GM21576 (cell line): Measurements from ENCODE around the gene CARS2.

Experiments
- ATAC-seq: cut with Tn5 transposase; IDR thresholded peaks from one replicate; pipeline ENCODE4 v1.9.1; 2021; ENCODE audit warnings: mild to moderate bottlenecking, moderate library complexity; ENCODE audit not compliant: unreplicated experiment

CARS2 gene

DNA sequence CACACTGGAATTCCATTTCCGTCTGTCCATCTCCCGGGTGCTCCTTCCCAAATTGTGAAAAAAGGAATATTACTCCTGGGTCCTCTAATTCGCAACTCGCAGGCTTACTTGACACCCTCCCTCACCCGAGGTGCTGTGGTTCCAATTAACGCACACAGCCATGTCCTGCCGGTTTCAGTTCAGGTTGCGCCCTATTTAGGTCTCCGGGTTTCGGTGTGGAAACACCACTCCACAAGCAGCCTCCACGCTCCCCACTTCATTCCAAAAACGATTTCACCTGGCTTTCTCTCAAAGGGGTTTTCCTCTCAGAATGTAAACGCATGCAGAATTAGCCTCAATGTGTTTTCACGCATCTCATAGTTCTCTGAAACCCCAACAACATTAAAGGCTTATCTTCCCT, 52.6 kb downstream of the CARS2 start:
- no peak for ATAC-seq

DNA sequence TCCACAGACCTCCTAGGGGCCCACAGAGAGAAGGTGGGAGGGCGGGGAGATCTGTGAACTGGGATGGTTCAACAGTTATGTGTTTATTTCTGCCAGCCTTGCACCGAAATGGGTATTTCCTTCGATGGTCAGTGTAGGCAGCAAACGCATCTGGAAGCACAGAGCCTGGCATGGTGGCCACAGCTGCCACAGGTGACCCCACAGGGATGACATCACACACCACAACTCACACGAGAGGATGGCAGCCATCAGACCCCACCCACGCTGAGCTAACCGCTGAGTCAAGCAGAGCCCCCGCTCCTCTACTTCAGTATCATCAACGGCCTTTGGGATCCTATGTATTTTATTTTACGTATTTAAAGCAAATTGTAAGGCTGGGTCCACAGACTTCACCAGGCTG, 53.2 kb downstream of the CARS2 start:
- no peak for ATAC-seq

DNA sequence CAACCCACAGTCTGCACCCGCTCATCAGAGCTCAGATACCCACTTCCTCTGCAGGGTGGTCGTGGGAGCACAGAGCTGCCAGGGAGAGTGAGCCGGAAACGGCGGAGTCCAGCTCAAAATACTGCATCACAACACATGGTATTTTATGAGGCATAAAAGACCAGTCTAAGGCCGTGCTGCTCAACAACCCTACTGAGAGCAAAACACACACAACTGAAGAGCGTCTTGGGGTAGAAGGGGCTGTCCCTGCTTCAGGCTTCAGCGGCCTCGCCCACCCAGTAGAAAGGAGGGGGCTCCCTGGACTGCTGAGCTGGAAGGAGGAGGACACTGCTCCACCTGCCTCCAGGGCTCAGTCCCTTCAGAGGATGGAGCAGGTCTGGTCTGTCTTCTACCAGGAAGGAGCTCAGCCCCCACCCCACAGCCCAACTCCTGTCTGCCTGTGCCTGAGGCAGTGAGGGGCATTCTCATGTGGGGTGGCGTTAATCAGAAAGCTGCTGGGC, 53.6 kb downstream of the CARS2 start:
- no peak for ATAC-seq

GRCh38 chr13:110651726-110652230, 54.1 kb downstream of the CARS2 start:
- no peak for ATAC-seq

DNA sequence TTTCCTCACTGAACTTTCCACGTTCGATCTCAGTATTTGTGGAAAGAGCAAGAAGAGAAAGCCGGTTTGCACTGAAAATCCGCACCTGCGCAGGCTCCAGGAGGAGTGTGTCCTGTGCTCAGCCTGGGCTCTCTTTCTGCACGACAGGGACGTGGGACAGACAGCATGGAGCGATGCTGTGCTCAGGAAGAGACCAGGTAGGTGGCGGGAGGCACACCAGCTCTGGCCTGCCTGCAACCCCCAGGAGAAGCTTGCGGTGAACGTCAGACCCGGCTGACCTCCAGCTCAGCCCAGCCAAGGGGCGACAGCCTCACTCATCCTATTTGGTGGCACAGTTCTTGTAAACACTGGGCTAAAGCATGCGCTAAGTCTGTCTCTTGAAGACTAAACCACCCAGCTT, 54.6 kb downstream of the CARS2 start:
- no peak for ATAC-seq

DNA sequence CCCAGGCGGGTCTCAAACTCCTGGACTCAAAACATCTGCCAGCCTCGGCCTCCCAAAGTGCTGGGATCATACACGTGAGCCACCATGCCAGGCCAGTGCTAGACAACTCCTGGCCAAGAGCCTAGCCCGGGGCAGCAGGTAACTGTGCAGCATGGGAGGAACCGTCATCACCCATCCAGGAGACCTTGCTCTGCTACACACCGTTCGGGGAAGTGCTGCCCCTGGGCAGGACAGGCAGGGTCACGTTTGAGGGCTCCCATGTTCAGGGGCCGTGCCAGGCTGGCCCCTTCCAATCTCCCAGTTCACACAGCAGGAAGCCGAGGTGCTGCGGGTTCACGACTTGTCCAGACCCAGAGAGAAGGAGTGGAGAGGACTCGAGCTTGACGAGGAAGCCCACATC, 55.5 kb downstream of the CARS2 start:
- ATAC-seq, result no peak

DNA sequence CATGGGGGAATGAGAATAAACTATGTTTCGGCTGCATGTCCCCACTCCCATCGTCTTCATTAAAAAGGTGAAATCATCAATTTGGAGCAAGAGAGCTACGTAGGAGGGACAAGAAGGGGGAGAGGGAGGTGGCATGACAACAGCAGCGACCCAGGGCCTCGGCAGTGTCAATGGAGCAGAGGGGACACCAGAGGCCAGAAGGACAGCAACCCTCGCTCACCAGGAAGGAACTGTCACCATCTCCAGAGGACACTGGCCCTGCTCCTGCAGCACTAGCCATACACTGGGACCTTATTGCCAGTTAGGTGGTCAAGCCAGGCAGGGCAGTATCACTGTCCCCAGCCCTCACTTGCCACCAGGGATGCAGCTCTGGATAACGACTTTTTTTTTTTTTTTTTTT, 56.4 kb downstream of the CARS2 start:
- ATAC-seq, result no peak

DNA sequence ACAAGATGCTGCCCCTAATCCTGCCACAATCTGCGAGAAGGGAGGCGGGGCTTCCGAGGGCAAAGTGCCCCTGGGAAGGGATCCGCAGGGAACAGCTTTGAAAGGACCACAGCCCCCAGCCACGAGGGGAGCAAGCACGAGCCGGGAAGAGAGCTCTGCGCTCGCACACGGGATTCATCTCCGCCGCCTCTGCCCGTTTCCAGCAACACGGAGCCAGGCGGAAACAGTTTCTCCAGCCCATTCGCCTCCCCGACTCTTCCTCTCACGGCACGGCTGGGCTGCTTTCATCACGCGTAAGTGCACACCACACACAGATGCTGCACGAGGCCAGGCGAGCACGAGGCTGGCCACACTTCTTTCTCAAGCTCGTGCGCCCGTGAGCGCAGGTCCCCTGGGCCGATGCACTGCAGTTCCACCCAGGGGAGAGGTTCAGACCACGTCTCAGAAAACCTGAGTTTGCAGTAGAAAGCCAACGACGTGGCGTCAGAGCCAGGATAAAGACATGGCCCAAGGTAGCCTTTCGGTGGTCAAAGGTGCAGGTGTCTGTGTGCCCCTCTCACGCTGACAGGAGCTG, 57.0 kb downstream of the CARS2 start:
- ATAC-seq, result no peak

GRCh38 chr13:110648146-110648819, 57.6 kb downstream of the CARS2 start:
- ATAC-seq, result no peak

DNA sequence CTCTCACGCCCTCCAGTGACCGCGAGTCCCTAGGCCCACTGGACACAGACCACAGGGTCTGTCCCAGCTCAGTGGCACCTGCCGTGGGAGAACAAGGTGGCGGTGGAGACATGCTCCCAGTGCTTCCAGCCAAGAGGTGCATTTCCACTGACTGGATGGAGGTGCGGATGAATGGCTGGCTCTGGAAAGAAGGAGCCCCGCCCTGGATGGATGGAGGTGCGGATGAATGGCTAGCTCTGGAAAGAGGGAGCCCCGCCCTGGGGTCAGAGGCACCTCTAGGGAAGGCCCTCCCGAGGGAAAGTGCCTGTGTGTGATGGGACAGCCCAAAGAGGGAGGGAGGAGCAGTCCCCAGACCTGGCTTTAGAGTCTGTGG, 58.6 kb downstream of the CARS2 start:
- ATAC-seq, result no peak

- no peak for ATAC-seq
Measured at GRCh38 chr13:110646442-110647364, 59.2 kb downstream of the CARS2 start.

GRCh38 chr13:110645750-110646149, 60.2 kb downstream of the CARS2 start:
- no peak for ATAC-seq

DNA sequence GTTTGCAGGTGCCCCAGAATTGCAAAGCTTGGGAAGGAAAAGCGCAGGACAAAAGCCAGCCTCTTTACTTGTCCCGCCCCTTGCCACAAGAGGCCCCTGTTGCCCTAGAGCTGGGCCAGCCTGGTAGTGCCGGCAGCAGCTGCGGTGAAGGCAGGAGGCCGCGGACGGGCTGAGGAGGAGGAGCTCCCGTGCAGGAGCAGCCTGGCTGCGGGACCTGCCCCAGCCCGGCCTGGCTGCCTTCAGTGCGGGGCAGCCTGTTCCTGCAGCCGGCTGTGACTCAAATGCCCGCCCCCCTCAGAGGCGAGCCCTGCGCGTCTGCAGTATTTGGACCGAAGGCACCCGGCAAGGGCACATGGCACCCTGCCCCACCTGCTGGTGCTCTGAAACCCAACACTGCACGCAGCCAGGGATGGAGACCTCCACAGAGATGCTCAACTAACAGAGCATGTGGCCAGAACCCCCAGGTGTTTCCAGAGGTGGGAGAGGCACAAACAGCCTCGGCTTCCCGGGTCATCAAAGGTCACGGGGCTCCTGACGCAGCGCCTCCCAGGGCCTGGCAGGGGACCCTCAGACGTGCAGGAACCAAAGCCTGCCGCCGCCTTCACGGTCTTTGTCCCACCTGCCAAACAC, 60.9 kb downstream of the CARS2 start:
- ATAC-seq, result peak; percentile 76

- ATAC-seq, result no peak
Measured at GRCh38 chr13:110643768-110644421, 62.0 kb downstream of the CARS2 start.

DNA sequence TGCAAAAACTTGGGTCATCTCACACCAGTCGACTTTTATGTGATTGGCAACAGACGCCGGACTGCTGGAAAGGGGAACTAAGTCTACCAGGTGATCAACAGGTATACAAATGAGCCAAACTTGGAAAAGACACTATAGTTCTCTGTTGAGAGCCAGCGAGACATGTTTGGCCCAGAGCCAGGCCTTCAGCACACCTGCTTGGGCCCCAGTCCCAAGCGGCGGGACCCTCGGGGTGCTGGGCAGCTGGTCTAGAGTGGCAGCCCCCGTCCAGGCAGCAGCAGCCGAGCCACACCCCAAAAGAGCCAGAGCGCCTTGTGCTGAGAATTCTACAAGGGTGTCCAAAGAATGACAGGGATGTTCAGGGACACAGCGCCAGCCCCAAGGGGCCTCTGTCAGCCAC, 62.6 kb downstream of the CARS2 start:
- ATAC-seq, result no peak

DNA sequence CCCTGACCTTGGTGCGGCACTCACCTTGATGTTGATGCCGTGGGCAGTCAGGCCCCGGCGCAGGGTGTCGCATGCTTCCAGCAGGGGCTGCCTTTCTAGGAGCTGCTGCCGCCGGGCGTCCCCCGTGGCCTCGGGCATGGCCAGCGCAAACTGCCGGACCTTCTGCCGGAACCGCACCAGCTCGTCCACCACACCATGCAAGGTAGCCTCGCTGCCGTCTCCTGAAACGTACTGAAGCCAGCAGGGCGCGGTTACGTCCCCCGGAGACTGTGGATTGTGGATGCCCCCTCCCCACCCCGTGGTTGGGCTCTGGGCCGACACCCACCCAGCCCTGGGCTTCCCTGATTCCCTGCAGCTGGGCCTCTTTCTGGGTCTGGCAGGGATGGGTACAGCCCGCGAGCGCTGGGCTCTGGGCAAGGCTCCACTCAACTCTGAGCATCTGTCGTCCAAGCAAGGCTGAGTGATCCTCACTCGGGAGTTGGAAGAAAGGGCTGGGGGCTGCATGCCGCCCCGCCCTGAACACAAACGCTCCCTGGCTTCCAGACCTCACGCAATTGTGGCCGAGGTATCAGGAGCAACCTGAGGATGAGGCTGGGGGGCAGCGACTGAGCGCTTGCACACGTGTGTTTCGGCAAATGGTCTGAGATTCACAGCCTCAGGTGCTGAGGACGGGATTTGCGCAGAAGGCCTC, 63.5 kb downstream of the CARS2 start:
- no peak for ATAC-seq

DNA sequence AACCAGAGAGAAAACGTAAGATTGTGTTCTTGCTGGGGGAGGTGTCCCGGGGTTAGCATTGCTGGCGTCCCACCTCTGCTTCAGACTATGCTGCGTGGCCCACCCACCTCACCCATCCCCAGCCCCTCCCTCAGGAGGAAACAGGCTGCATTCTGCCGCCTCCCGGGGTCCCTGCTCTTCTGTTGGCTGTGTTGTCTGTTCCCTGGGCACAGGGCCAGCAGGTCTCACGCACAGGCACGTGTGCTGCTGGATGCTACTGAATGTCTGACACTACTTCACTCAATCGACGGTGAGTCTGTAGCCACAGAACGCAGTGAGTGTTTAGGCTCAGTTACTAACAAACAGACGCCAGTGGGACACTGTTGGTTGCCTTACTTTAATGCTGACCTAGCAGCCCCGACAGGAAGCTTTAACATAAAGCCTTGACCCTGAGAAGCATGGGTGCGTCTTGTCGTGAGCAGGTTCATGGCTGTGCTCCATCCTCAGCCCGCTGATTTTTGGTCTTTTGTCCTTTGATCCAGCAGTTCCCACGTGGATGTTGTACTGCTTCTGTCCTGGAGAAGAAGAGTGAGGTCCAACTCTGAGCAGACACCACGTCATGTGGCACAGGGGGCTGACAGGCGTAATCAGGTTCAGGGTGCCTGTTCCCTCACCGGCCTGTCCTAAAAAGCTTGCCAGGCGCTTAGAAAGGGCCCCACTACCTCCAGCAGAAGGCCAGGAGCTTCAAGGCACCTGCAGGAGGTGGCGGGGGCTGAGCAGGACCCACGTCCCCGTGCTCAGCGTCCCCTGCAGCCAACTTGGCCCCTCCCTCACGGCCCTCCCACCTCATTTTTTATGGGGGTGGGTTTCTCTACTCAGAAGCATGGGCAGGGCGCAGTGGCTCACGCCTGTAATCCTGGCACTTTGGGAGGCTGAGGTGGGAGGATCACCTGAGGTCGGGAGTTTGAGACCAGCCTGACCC, 64.6 kb downstream of the CARS2 start:
- ATAC-seq, result no peak

DNA sequence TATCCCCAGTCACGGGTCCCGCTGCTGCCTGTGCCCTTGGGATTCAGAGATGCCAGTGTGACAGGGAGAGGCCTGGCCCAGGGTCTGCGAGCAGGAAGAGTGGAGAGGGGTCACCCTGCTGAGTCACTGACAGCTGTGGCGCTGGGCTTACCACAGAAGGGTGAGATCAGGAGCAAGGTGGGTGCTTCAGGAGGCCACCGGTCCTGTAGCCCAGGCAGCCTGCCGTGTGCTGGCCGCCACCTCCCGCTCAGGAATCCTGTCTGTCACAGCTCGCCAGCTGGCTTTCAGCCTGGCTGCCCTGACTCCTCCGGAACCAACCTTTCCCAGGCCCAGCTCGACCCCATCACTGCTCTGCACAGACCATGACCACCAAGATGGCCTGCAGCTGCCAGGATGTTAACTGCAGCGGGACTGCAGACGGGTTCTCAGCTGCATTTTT, 65.3 kb downstream of the CARS2 start:
- ATAC-seq, result no peak

DNA sequence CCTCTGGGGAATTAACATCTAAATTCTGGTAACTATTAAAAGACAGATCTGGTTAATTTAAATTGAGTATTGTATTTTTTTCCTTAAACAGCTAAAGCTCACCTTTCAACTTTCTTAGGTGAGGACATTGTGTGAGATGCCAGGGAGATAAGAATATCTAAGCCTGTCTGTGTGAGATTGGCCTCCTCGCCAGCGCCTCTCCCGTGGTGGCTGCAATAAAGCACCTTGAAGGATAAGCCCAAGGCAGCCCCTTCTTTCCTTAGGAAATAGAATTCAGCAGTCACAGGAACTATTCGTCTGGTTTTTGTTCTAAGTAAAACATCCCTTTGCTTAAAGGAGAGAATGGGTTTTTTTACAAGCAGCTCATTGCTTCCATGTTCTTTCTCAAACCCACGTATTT, 66.0 kb downstream of the CARS2 start:
- no peak for ATAC-seq
